GM23338 (cell line): ENCODE measurements around the gene DCST2. TPM values are rescaled to one million over a fixed set of nuclear protein-coding genes. Genes with fewer than 3 reads are reported as not detected.

Experiments
- ATAC-seq: fragments of 200-7000 bp; cut with Tn5 transposase; 3 replicates; pipeline ENCODE4 v1.9.1; 2020
- DNase-seq: peaks from one replicate; pipeline ENCODE4 v3.0.0-alpha.2; 2015; ENCODE audit warnings: low spot score
- H2AFZ ChIP-seq: fragments of 200-600 bp; sonication (generic); 2 replicates; pipeline ENCODE4 v1.8.0; 2016; ENCODE audit warnings: antibody characterized with exemption, mild to moderate bottlenecking, moderate library complexity
- H3F3A ChIP-seq: fragments of 200-600 bp; sonication (generic); replicated peaks from 2 replicates; pipeline ENCODE4 v1.8.0; 2017; ENCODE audit warnings: antibody characterized with exemption, mixed run types, low read depth
- H3K27ac ChIP-seq: fragments of 200-600 bp; sonication (generic); 2 replicates; pipeline ENCODE4 v1.6.1; 2016; ENCODE audit warnings: low read depth
- H3K27me3 ChIP-seq: fragments of 200-600 bp; sonication (generic); 2 replicates; pipeline ENCODE4 v1.8.0; 2016; ENCODE audit warnings: mild to moderate bottlenecking, mixed run types, moderate library complexity; ENCODE audit not compliant: insufficient read depth
- H3K36me3 ChIP-seq: fragments of 200-600 bp; sonication (generic); 2 replicates; pipeline ENCODE4 v1.8.0; 2016; ENCODE audit warnings: mild to moderate bottlenecking; ENCODE audit not compliant: insufficient read depth
- H3K4me1 ChIP-seq: fragments of 200-600 bp; sonication (generic); 2 replicates; pipeline ENCODE4 v1.8.0; 2016; ENCODE audit warnings: mild to moderate bottlenecking, moderate library complexity; ENCODE audit not compliant: insufficient read depth
- H3K4me2 ChIP-seq: fragments of 200-600 bp; sonication (generic); 2 replicates; pipeline ENCODE4 v1.7.1; 2017; ENCODE audit warnings: mixed run types
- H3K4me3 ChIP-seq: fragments of 200-600 bp; sonication (generic); 2 replicates; pipeline ENCODE4 v1.6.1; 2016; ENCODE audit warnings: mixed run types
- H3K79me2 ChIP-seq: fragments of 200-600 bp; sonication (generic); replicated peaks from 2 replicates; pipeline ENCODE4 v1.8.0; 2017; ENCODE audit warnings: mild to moderate bottlenecking; ENCODE audit not compliant: insufficient read depth
- H3K9me2 ChIP-seq: fragments of 200-600 bp; sonication (generic); 2 replicates; pipeline ENCODE4 v1.8.0; 2017; ENCODE audit not compliant: insufficient read depth
- H4K20me1 ChIP-seq: fragments of 200-600 bp; sonication (generic); replicated peaks from 2 replicates; pipeline ENCODE4 v1.8.0; 2017; ENCODE audit warnings: mild to moderate bottlenecking; ENCODE audit not compliant: insufficient read depth
- H3K27ac Mint-ChIP-seq: 2 replicates; pipeline ENCODE4 v1.8.0; 2020; ENCODE audit warnings: inconsistent platforms, mild to moderate bottlenecking, moderate library complexity, mixed read lengths
- H3K27me3 Mint-ChIP-seq: 3 replicates; pipeline ENCODE4 v1.8.0; 2022; ENCODE audit warnings: low read depth, mild to moderate bottlenecking, moderate library complexity, mixed read lengths, inconsistent platforms; ENCODE audit not compliant: insufficient read depth, poor library complexity
- H3K36me3 Mint-ChIP-seq: 3 replicates; pipeline ENCODE4 v1.8.0; 2021; ENCODE audit warnings: low read depth, mild to moderate bottlenecking, inconsistent platforms, moderate library complexity, mixed read lengths
- H3K4me1 Mint-ChIP-seq: 3 replicates; pipeline ENCODE4 v1.8.0; 2020; ENCODE audit warnings: mild to moderate bottlenecking, inconsistent platforms, mixed read lengths
- H3K4me3 Mint-ChIP-seq: 3 replicates; pipeline ENCODE4 v1.8.0; 2021; ENCODE audit warnings: moderate library complexity, mild to moderate bottlenecking, inconsistent platforms, mixed read lengths
- H3K9me3 Mint-ChIP-seq: 3 replicates; pipeline ENCODE4 v1.8.0; 2020; ENCODE audit warnings: moderate library complexity, mild to moderate bottlenecking, inconsistent platforms, mixed read lengths
- CREB1 ChIP-seq: fragments of 250-450 bp; sonication (Bioruptor Pico); IDR thresholded peaks from 2 replicates; pipeline ENCODE4 v1.5.0; 2020; ENCODE audit warnings: low read depth, mild to moderate bottlenecking, moderate library complexity
- EZH2 ChIP-seq: fragments of 200-600 bp; sonication (generic); IDR thresholded peaks from one replicate; pipeline ENCODE4 v1.8.0; 2017; ENCODE audit warnings: antibody characterized with exemption, mild to moderate bottlenecking, low read depth; ENCODE audit not compliant: unreplicated experiment
- EZH2phosphoT487 ChIP-seq: fragments of 200-600 bp; sonication (generic); IDR thresholded peaks from one replicate; pipeline ENCODE4 v1.8.1; 2018; ENCODE audit warnings: antibody characterized with exemption; ENCODE audit not compliant: unreplicated experiment
- JUNB ChIP-seq: IDR thresholded peaks from one replicate; pipeline ENCODE4 v1.6.1; 2016; ENCODE audit warnings: antibody characterized with exemption; ENCODE audit not compliant: unreplicated experiment
- NANOG ChIP-seq: IDR thresholded peaks from 2 replicates; pipeline ENCODE4 v1.6.1; 2016; ENCODE audit warnings: antibody characterized with exemption, borderline replicate concordance
- POLR2AphosphoS5 ChIP-seq: IDR thresholded peaks from 2 replicates; pipeline ENCODE4 v1.6.1; 2016; ENCODE audit warnings: antibody characterized with exemption, low read depth
- REST ChIP-seq: IDR thresholded peaks from one replicate; pipeline ENCODE4 v1.6.1; 2018; ENCODE audit warnings: antibody characterized with exemption; ENCODE audit not compliant: unreplicated experiment
- STAT1 ChIP-seq: IDR thresholded peaks from one replicate; pipeline ENCODE4 v1.6.1; 2016; ENCODE audit warnings: antibody characterized with exemption; ENCODE audit not compliant: unreplicated experiment
- ZNF114 ChIP-seq: fragments of 250-450 bp; sonication (Bioruptor Pico); IDR thresholded peaks from 2 replicates; pipeline ENCODE4 v1.5.0; 2020; ENCODE audit warnings: mild to moderate bottlenecking, moderate library complexity
- ZNF331 ChIP-seq: fragments of 250-450 bp; sonication (Bioruptor Pico); IDR thresholded peaks from 2 replicates; pipeline ENCODE4 v1.5.0; 2020; ENCODE audit warnings: low read depth, mild to moderate bottlenecking, moderate library complexity
- ZNF462 ChIP-seq: fragments of 250-450 bp; sonication (Bioruptor Pico); IDR thresholded peaks from 2 replicates; pipeline ENCODE4 v1.5.0; 2020; ENCODE audit warnings: mild to moderate bottlenecking, moderate library complexity
- polyA plus RNA-seq: library from polyadenylated mRNA; unstranded; fragments of >200 nt; fragmentation: Nextera tagmentation; extraction: Ambion mirVana; gene quantifications from 2 replicates; pipeline ENCODE4 v1.2.1, GENCODE V29; 2016
- total RNA-seq: library from RNA; depleted of rRNA; stranded (reverse); fragments of >200 nt; shearing (Covaris generic); gene quantifications from 2 replicates; pipeline ENCODE4 v1.2.3, GENCODE V29; 2014
- TF ChIP-seq, protein P1 (sequence below): IDR thresholded peaks from 2 replicates; pipeline ENCODE4 v1.6.1; 2016; ENCODE audit warnings: antibody characterized with exemption
- TF ChIP-seq, protein P2 (sequence below), 2 experiments: fragments of 200-600 bp in 1 of 2; sonication (generic) in 1 of 2; conservative IDR thresholded peaks; 2 replicates each; pipeline versions ENCODE4 v1.5.1 to v1.6.1; 2016 to 2017; ENCODE audit warnings: antibody characterized with exemption in 2 of 2, low read depth in 2 of 2, mild to moderate bottlenecking in 2 of 2, moderate library complexity in 1 of 2

Gene DCST2
- total and polyA plus RNA-seq, 2 experiments from 2014 or later = 0.78 TPM; not detected in 1

- Histone ChIP-seq H3K79me2 (no peaks in the 10 kb centered on the region), H3K4me3 (no peak overlapping the region), H3K4me2 (no peak overlapping the region), H3K36me3 (no peaks in the 10 kb centered on the region), H3K4me1 (peaks cover 18% of the 10 kb centered on the region; the same call in 1 of the 2 replicates), H4K20me1 (peaks cover 3% of the 10 kb centered on the region; the same call in 1 of the 2 replicates), H3K27me3 (peaks cover 24% of the 10 kb centered on the region), H3F3A (peaks cover 15% of the 10 kb centered on the region; the same call in 1 of the 2 replicates), H3K9me2 (no peaks in the 10 kb centered on the region), H3K27ac (no peak overlapping the region), H2AFZ (no peak overlapping the region)
- Mint-ChIP-seq H3K4me1 (peaks cover 58% of the 10 kb centered on the region), H3K36me3 (no peaks in the 10 kb centered on the region; the same call in 2 of the 3 replicates), H3K4me3 (no peak overlapping the region; the same call in 2 of the 3 replicates), H3K27me3 (peaks cover 32% of the 10 kb centered on the region), H3K27ac (peak overlapping the region; percentile 30; the same call in 1 of the 2 replicates), H3K9me3 (no peaks in the 10 kb centered on the region; the same call in 2 of the 3 replicates)
- no peak for ATAC-seq
- DNase-seq = no peak
- no peak for TF ChIP-seq POLR2AphosphoS5
- TF ChIP-seq EZH2phosphoT487 = no peak
- no peak for TF ChIP-seq ZNF331
- no peak for TF ChIP-seq REST
- TF ChIP-seq, protein P1, sequence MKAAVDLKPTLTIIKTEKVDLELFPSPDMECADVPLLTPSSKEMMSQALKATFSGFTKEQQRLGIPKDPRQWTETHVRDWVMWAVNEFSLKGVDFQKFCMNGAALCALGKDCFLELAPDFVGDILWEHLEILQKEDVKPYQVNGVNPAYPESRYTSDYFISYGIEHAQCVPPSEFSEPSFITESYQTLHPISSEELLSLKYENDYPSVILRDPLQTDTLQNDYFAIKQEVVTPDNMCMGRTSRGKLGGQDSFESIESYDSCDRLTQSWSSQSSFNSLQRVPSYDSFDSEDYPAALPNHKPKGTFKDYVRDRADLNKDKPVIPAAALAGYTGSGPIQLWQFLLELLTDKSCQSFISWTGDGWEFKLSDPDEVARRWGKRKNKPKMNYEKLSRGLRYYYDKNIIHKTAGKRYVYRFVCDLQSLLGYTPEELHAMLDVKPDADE = no peak
- TF ChIP-seq NANOG = no peak
- no peak for TF ChIP-seq ZNF462 (CRISPR knock-in tag)
- no peak for TF ChIP-seq CREB1 (CRISPR knock-in tag)
- no peak for TF ChIP-seq EZH2
- no peak for TF ChIP-seq JUNB
- TF ChIP-seq, protein P2, sequence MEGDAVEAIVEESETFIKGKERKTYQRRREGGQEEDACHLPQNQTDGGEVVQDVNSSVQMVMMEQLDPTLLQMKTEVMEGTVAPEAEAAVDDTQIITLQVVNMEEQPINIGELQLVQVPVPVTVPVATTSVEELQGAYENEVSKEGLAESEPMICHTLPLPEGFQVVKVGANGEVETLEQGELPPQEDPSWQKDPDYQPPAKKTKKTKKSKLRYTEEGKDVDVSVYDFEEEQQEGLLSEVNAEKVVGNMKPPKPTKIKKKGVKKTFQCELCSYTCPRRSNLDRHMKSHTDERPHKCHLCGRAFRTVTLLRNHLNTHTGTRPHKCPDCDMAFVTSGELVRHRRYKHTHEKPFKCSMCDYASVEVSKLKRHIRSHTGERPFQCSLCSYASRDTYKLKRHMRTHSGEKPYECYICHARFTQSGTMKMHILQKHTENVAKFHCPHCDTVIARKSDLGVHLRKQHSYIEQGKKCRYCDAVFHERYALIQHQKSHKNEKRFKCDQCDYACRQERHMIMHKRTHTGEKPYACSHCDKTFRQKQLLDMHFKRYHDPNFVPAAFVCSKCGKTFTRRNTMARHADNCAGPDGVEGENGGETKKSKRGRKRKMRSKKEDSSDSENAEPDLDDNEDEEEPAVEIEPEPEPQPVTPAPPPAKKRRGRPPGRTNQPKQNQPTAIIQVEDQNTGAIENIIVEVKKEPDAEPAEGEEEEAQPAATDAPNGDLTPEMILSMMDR (conservative IDR thresholded peaks at IDR 0.05; ENCODE audit: low read depth in 2 of 2) = no peak
- TF ChIP-seq STAT1 = no peak
- no peak for TF ChIP-seq ZNF114
Observed at GRCh38 chr1:155048449-155049334, 15.1 kb upstream of the DCST2 start.
